NB4 (cell line): ENCODE data around the gene PLD5.
A peak's percentile ranks its signal among the peaks of the same experiment; 100 is the strongest.

Experiments used
- DNase-seq: peaks from one replicate; pipeline ENCODE4 v3.0.0; 2010; ENCODE audit warnings: low read depth
- H3K4me3 ChIP-seq: one replicate; pipeline ENCODE4 v1.5.1; 2011; ENCODE audit warnings: mild to moderate bottlenecking, low read depth, low read length, moderate library complexity
- CTCF ChIP-seq: IDR thresholded peaks from one replicate; pipeline ENCODE4 v1.5.1; 2012; ENCODE audit warnings: low read depth, low read length
- MAX ChIP-seq: IDR thresholded peaks from 2 replicates; pipeline ENCODE4 v1.6.1; 2011; ENCODE audit warnings: low read depth, low read length
- MYC ChIP-seq: IDR thresholded peaks from 2 replicates; pipeline ENCODE4 v1.6.1; 2011; ENCODE audit warnings: low read depth, low read length
- POLR2A ChIP-seq: IDR thresholded peaks from 2 replicates; pipeline ENCODE4 v1.6.1; 2011; ENCODE audit warnings: mild to moderate bottlenecking; ENCODE audit not compliant: insufficient read length; ENCODE audit errors: extremely low read depth

PLD5 gene

GRCh38 chr1:242426271-242426905 is 98.1 kb downstream of the PLD5 start:
- TF ChIP-seq MAX (no peak), CTCF (no peak), MYC (no peak), POLR2A (no peak)
- DNase-seq = no peak

DNA sequence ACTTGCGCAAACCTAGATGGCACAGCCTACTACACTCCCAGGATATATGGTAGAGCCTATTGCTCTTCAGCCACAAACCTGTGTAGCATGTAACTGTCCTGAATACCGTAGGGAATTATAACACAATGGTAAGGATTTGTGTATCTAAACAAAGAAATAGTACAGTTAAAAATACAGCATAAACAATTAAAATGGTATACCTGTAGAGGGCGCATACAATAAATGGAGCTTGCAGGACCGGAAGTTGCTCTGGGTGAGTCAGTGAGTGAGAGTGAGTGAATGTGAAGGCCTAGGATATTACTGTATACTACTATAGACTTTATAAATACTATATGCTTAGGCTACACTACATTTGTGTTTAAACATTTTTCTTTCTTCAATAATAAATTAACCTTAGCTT is 99.3 kb downstream of the PLD5 start:
- TF ChIP-seq POLR2A = no peak
- TF ChIP-seq MYC = no peak
- TF ChIP-seq CTCF = no peak
- no peak for TF ChIP-seq MAX
- H3K4me3 ChIP-seq = no peak overlapping the region
- peak; percentile 34 for DNase-seq

More at GRCh38 chr1:242426271-242426905, 98.1 kb downstream of the PLD5 start:
- H3K4me3 ChIP-seq = no peak overlapping the region

- DNase-seq = no peak
- no peak for TF ChIP-seq POLR2A
- no peak for TF ChIP-seq MYC
- no peak for TF ChIP-seq CTCF
- no peak overlapping the region for H3K4me3 ChIP-seq
Measured at GRCh38 chr1:242416657-242417056, 107.8 kb downstream of the PLD5 start.

DNA sequence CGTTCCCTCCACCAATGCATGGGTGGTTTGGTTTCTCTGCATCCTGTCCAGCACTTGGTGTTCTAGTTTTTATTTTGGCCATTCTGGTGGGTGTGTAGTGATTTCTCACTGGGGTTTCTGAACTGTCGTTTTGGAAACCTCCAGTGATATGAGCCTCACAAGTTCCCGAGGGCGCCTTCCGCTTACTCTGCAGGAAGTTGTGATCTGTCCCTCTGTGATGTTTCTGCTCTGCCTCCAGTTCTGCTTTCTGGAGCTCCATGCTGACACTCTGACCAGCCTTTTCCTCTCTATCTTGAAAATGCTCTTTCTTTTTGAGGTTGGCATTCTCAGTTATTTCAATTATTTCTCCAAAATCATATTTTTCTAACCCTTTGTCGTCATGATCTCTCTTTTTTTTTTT is 111.6 kb downstream of the PLD5 start:
- H3K4me3 ChIP-seq = peak overlapping the region; percentile 63
- peak; percentile 83 for DNase-seq
- TF ChIP-seq MYC = no peak
- TF ChIP-seq MAX = peak; percentile 51; the same call in 1 of the 2 replicates

DNA sequence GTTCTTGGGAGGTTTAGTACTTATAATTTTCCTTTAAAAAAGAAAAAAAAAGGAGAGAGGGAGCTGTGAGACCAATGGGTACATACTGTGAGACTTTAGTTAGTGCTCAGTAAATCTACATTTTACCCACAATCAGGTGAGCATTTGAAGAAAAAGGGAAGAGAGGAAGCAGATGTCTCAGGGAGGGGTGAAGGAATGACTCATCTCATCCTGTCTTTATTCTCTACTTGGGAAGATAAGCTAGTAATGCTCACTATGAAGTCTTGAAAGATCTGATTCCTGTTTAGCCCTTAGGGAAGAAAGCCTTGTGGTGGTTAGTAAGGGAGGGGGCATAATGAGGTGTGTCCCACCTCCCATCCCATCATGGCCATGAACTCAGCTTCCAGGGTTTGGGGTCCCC is 112.6 kb downstream of the PLD5 start:
- peak; percentile 51 for DNase-seq
- H3K4me3 ChIP-seq = no peak overlapping the region
- no peak for TF ChIP-seq MAX
- no peak for TF ChIP-seq POLR2A
- TF ChIP-seq MYC = no peak
- no peak for TF ChIP-seq CTCF

GRCh38 chr1:242405947-242406346 is 118.5 kb downstream of the PLD5 start:
- no peak for DNase-seq
- no peak for TF ChIP-seq CTCF
- TF ChIP-seq MYC = no peak
- no peak for TF ChIP-seq POLR2A
- TF ChIP-seq MAX = no peak
- no peak overlapping the region for H3K4me3 ChIP-seq
